WI38 (cell line): ENCODE measurements around the gene RNU6-1.

Experiments used
- H3K4me3 ChIP-seq: 2 replicates; pipeline ENCODE4 v1.5.1; 2011; ENCODE audit warnings: low read depth, mild to moderate bottlenecking, control low read depth, low read length
- TF ChIP-seq, protein P1 (sequence below): IDR thresholded peaks from 2 replicates; pipeline ENCODE4 v1.5.1; 2012; ENCODE audit warnings: low read depth, mild to moderate bottlenecking, control low read depth, low read length

Gene RNU6-1

DNA sequence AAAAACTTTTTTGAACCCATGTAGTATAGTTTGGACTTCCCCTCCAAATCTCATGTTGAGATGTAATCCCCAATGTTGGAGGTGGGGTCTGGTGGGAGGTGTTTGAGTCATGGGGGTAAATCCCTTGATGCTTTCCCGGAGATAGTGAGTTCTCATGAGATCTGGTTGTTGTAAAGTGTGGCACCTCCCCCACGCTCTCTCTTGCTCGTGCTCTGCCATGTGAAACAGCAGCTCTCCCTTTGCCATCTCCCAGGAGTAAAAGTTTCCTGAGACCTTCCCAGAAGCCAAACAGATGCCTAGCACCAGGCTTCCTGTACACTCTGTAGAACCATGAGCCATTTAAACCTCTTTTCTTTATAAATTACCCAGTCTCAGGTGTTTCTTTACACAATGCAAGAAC is 16.0 kb upstream of the RNU6-1 start:
- no peak overlapping the region for H3K4me3 ChIP-seq
- TF ChIP-seq, protein P1, sequence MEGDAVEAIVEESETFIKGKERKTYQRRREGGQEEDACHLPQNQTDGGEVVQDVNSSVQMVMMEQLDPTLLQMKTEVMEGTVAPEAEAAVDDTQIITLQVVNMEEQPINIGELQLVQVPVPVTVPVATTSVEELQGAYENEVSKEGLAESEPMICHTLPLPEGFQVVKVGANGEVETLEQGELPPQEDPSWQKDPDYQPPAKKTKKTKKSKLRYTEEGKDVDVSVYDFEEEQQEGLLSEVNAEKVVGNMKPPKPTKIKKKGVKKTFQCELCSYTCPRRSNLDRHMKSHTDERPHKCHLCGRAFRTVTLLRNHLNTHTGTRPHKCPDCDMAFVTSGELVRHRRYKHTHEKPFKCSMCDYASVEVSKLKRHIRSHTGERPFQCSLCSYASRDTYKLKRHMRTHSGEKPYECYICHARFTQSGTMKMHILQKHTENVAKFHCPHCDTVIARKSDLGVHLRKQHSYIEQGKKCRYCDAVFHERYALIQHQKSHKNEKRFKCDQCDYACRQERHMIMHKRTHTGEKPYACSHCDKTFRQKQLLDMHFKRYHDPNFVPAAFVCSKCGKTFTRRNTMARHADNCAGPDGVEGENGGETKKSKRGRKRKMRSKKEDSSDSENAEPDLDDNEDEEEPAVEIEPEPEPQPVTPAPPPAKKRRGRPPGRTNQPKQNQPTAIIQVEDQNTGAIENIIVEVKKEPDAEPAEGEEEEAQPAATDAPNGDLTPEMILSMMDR = no peak

GRCh38 chr15:67854358-67854757 is 14.5 kb upstream of the RNU6-1 start:
- TF ChIP-seq, protein P1 = no peak
- no peak overlapping the region for H3K4me3 ChIP-seq

- TF ChIP-seq, protein P1 = no peak
- no peak overlapping the region for H3K4me3 ChIP-seq
Measured at GRCh38 chr15:67853454-67853853, 13.6 kb upstream of the RNU6-1 start.

DNA sequence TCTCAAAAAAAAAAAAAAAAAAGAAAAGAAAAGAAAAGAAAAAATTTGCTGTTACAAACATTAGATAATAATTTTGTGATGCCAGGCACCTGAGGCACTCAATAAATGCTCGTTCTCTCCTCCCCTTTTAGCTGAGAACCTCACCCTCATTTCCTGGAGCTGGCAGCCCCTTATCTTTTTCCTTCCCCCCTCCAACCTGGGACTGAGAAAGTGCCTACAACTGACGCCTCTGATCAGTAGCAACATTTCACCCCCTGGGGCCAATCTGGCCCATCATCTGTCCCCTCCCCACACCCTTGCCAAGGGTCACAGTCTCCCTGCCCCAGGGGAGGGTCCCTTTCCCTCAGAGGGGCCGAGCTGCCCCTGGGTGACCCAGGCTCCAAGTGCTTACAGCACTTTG is 12.6 kb upstream of the RNU6-1 start:
- TF ChIP-seq, protein P1 = no peak

DNA sequence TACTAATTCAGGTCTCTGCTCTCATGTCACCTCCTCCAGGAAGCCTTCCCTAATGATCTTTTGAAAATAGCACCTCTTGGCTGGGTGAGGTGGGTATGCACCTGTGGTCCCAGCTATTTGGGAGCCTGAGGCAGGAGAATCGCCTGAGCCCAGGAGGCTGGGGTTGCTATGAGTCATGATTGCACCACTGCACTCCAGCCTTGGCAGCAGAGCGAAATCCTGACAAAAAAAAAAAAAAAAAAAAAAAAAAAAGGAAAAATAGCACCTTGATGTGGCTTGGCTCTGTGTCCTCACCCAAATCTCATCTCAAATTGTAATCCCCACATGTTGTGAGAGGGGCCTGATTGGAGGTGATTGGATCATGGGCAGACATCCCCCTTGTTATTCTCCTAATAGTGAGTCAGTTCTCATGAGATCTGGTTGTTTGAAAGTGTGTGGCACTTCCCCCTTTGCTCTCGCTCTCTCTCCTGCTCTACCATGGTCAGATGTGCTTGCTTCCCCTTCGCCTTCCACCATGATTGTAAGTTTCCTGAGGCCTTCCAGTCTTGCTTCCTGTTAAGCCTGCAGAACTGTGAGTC is 11.2 kb upstream of the RNU6-1 start:
- TF ChIP-seq, protein P1 = no peak
- H3K4me3 ChIP-seq = no peak overlapping the region

More for the DNA sequence above, 12.6 kb upstream of the RNU6-1 start:
- no peak overlapping the region for H3K4me3 ChIP-seq

- TF ChIP-seq, protein P1 = no peak
- H3K4me3 ChIP-seq = no peak overlapping the region
Measured at GRCh38 chr15:67850336-67850735, 10.5 kb upstream of the RNU6-1 start.

GRCh38 chr15:67849538-67849937 is 9.7 kb upstream of the RNU6-1 start:
- TF ChIP-seq, protein P1 = no peak
- H3K4me3 ChIP-seq = no peak overlapping the region
